Neuronal stem cell (in vitro differentiated cells): ENCODE measurements around the gene PDGFRA.

Experiments used
- DNase-seq: peaks from one replicate; pipeline ENCODE4 v3.0.0-alpha.2; 2013; ENCODE audit warnings: low spot score
- H2AFZ ChIP-seq: one replicate; pipeline ENCODE4 v1.6.1; 2013; ENCODE audit warnings: mild to moderate bottlenecking, low read length, inconsistent platforms
- H2AK5ac ChIP-seq: 2 replicates; pipeline ENCODE4 v1.6.1; 2013; ENCODE audit warnings: low read depth, mild to moderate bottlenecking, inconsistent platforms, low read length, moderate library complexity, mixed read lengths
- H2BK120ac ChIP-seq: 2 replicates; pipeline ENCODE4 v1.6.1; 2013; ENCODE audit warnings: low read depth, mild to moderate bottlenecking, inconsistent platforms, low read length, moderate library complexity, mixed read lengths
- H2BK12ac ChIP-seq: one replicate; pipeline ENCODE4 v1.6.1; 2013; ENCODE audit warnings: low read length, inconsistent platforms
- H2BK15ac ChIP-seq: 2 replicates; pipeline ENCODE4 v1.6.1; 2013; ENCODE audit warnings: mild to moderate bottlenecking, low read length, inconsistent platforms, mixed read lengths
- H2BK5ac ChIP-seq: one replicate; pipeline ENCODE4 v1.6.1; 2013; ENCODE audit warnings: inconsistent platforms, mild to moderate bottlenecking, low read length, moderate library complexity
- H3K14ac ChIP-seq: one replicate; pipeline ENCODE4 v1.6.1; 2013; ENCODE audit warnings: low read length, inconsistent platforms
- H3K18ac ChIP-seq: 2 replicates; pipeline ENCODE4 v1.6.1; 2013; ENCODE audit warnings: low read length, inconsistent platforms
- H3K23ac ChIP-seq: 2 replicates; pipeline ENCODE4 v1.6.1; 2013; ENCODE audit warnings: low read depth, mild to moderate bottlenecking, mixed read lengths, low read length, inconsistent platforms; ENCODE audit not compliant: poor library complexity
- H3K27ac ChIP-seq: replicated peaks from 3 replicates; pipeline ENCODE4 v1.5.1; 2013; ENCODE audit warnings: low read length, inconsistent platforms
- H3K27me3 ChIP-seq, 3 experiments: 2 replicates each; pipeline ENCODE4 v1.6.1; 2013; ENCODE audit warnings: low read length in 3 of 3, mild to moderate bottlenecking in 2 of 3, inconsistent platforms in 1 of 3, low read depth in 1 of 3, mixed read lengths in 1 of 3, moderate library complexity in 1 of 3; ENCODE audit not compliant: control insufficient read depth in 3 of 3, insufficient read depth in 3 of 3
- H3K36me3 ChIP-seq, 2 donors: replicated peaks in 1 of 2; 2 replicates each; pipeline ENCODE4 v1.6.1; 2013; ENCODE audit warnings: low read length in 2 of 2; ENCODE audit not compliant: control insufficient read depth in 2 of 2, insufficient read depth in 2 of 2
- H3K4ac ChIP-seq: 2 replicates; pipeline ENCODE4 v1.6.1; 2013; ENCODE audit warnings: inconsistent platforms, mild to moderate bottlenecking, low read length, moderate library complexity
- H3K4me1 ChIP-seq, 2 donors: 1 replicate in 1 of 2; 2 replicates in 1 of 2; pipeline ENCODE4 v1.6.1; 2013; ENCODE audit warnings: low read length in 2 of 2, low read depth in 1 of 2; ENCODE audit not compliant: control insufficient read depth in 2 of 2, insufficient read depth in 1 of 2
- H3K4me2 ChIP-seq: one replicate; pipeline ENCODE4 v1.6.1; 2013; ENCODE audit warnings: mild to moderate bottlenecking, low read length, inconsistent platforms; ENCODE audit not compliant: insufficient read depth, poor library complexity, severe bottlenecking
- H3K4me3 ChIP-seq, 2 donors: 2 replicates each; pipeline ENCODE4 v1.5.1; 2013; ENCODE audit warnings: low read length in 2 of 2, mild to moderate bottlenecking in 2 of 2, inconsistent platforms in 1 of 2, moderate library complexity in 1 of 2
- H3K79me1 ChIP-seq: one replicate; pipeline ENCODE4 v1.6.1; 2013; ENCODE audit warnings: low read depth, mild to moderate bottlenecking, inconsistent platforms, low read length, moderate library complexity
- H3K9ac ChIP-seq: one replicate; pipeline ENCODE4 v1.6.1; 2013; ENCODE audit warnings: mild to moderate bottlenecking, low read depth, low read length, inconsistent platforms; ENCODE audit not compliant: poor library complexity
- H3K9me3 ChIP-seq, 2 donors: replicated peaks in 1 of 2; 2 replicates each; pipeline versions ENCODE3 to v1.6.1; 2013; ENCODE audit warnings: low read length in 2 of 2, mild to moderate bottlenecking in 2 of 2, inconsistent platforms in 1 of 2, low read depth in 1 of 2, mixed read lengths in 1 of 2, moderate library complexity in 1 of 2; ENCODE audit not compliant: control insufficient read depth in 2 of 2, insufficient read depth in 1 of 2
- H4K8ac ChIP-seq: one replicate; pipeline ENCODE4 v1.6.1; 2013; ENCODE audit warnings: low read depth, mild to moderate bottlenecking, inconsistent platforms, low read length, moderate library complexity
- H4K91ac ChIP-seq: one replicate; pipeline ENCODE4 v1.6.1; 2013; ENCODE audit warnings: low read length, low read depth, mild to moderate bottlenecking, inconsistent platforms; ENCODE audit not compliant: poor library complexity
- WGBS, 2 donors: extraction: QIAGEN DNeasy Blood & Tissue Kit; methylation state at CpG; one replicate each; pipeline ENCODE4 v1.1.7; 2013; ENCODE audit warnings: missing lambda C conversion rate in 2 of 2, mixed read lengths in 1 of 2; ENCODE audit not compliant: insufficient read length in 2 of 2, insufficient replicate concordance in 1 of 2; ENCODE audit errors: extremely low coverage in 2 of 2; 5-methylcytosine and 5-hydroxymethylcytosine counted together

Gene PDGFRA

GRCh38 chr4:54274795-54275665 is 45.9 kb downstream of the PDGFRA start:
- no peak overlapping the region for H3K4ac ChIP-seq
- no peaks in the 10 kb centered on the region for H3K79me1 ChIP-seq
- no peak overlapping the region for H3K4me3 ChIP-seq
- peaks cover 2 to 4% of the 10 kb centered on the region in 2 donors for H3K4me1 ChIP-seq
- H3K18ac ChIP-seq = no peak overlapping the region
- no peak for DNase-seq
- H2BK12ac ChIP-seq = no peak overlapping the region
- no peak overlapping the region for H2AFZ ChIP-seq
- H3K27ac ChIP-seq = no peak overlapping the region
- no peak overlapping the region for H4K8ac ChIP-seq
- H2BK120ac ChIP-seq = no peak overlapping the region
- no CpG with 5 or more reads among the region's 3 CpGs for WGBS, 2 donors
- no peak overlapping the region for H2BK5ac ChIP-seq
- H3K23ac ChIP-seq = no peak overlapping the region
- no peak overlapping the region for H2BK15ac ChIP-seq
- no peak overlapping the region for H3K9ac ChIP-seq
- no peak overlapping the region for H3K14ac ChIP-seq
- H3K27me3 ChIP-seq = peaks cover 0 to 23% (median 0%) of the 10 kb centered on the region in 3 experiments
- no peak overlapping the region for H2AK5ac ChIP-seq
- no peaks in the 10 kb centered on the region for H3K9me3 ChIP-seq
- H3K4me2 ChIP-seq = no peak overlapping the region
- H3K36me3 ChIP-seq = peaks cover 0 to 1% of the 10 kb centered on the region in 2 donors
- H4K91ac ChIP-seq = no peak overlapping the region

- Histone ChIP-seq H3K14ac (no peak overlapping the region), H3K4me2 (peak overlapping the region; percentile 34), H3K27ac (no peak overlapping the region), H3K4me3 (no peak overlapping the region), H3K4me1 (peaks cover 2 to 4% of the 10 kb centered on the region in 2 donors), H2BK5ac (no peak overlapping the region), H2AFZ (peak overlapping the region; percentile 60), H3K36me3 (peaks cover 0 to 1% of the 10 kb centered on the region in 2 donors), H3K9me3 (no peaks in the 10 kb centered on the region), H3K4ac (no peak overlapping the region), H3K9ac (no peak overlapping the region), H3K23ac (no peak overlapping the region), H2BK120ac (no peak overlapping the region), H2AK5ac (no peak overlapping the region), H3K27me3 (peaks cover 0 to 23% (median 0%) of the 10 kb centered on the region in 3 experiments), H2BK12ac (no peak overlapping the region), H3K79me1 (no peaks in the 10 kb centered on the region), H3K18ac (no peak overlapping the region), H4K91ac (no peak overlapping the region), H2BK15ac (no peak overlapping the region), H4K8ac (no peak overlapping the region)
- no CpG with 5 or more reads among the region's 20 CpGs for WGBS, 2 donors
- DNase-seq = no peak
Measured at GRCh38 chr4:54276641-54277430, 47.7 kb downstream of the PDGFRA start.

GRCh38 chr4:54277691-54278090 is 48.6 kb downstream of the PDGFRA start:
- no peak overlapping the region for H2AFZ ChIP-seq
- H3K18ac ChIP-seq = no peak overlapping the region
- H3K9ac ChIP-seq = no peak overlapping the region
- no peak overlapping the region for H3K4me3 ChIP-seq
- no peak overlapping the region for H2BK12ac ChIP-seq
- no peak overlapping the region for H2AK5ac ChIP-seq
- H2BK5ac ChIP-seq = no peak overlapping the region
- H3K27ac ChIP-seq = no peak overlapping the region
- H3K4me2 ChIP-seq = no peak overlapping the region
- no peak overlapping the region for H4K91ac ChIP-seq
- no peak overlapping the region for H2BK15ac ChIP-seq
- peaks cover 0 to 23% (median 0%) of the 10 kb centered on the region in 3 experiments for H3K27me3 ChIP-seq
- H3K14ac ChIP-seq = no peak overlapping the region
- DNase-seq = no peak
- WGBS, 2 donors = no CpG with 5 or more reads among the region's 1 CpG
- H3K23ac ChIP-seq = no peak overlapping the region
- H3K79me1 ChIP-seq = no peaks in the 10 kb centered on the region
- H3K4ac ChIP-seq = no peak overlapping the region
- H3K4me1 ChIP-seq = peaks cover 2 to 4% of the 10 kb centered on the region in 2 donors
- peaks cover 0 to under 1% of the 10 kb centered on the region in 2 donors for H3K9me3 ChIP-seq
- no peaks in the 10 kb centered on the region for H3K36me3 ChIP-seq
- no peak overlapping the region for H4K8ac ChIP-seq
- H2BK120ac ChIP-seq = no peak overlapping the region

- peaks cover 0 to 23% (median 0%) of the 10 kb centered on the region in 3 experiments for H3K27me3 ChIP-seq
- no peaks in the 10 kb centered on the region for H3K36me3 ChIP-seq
- no peak overlapping the region for H3K23ac ChIP-seq
- no peak overlapping the region for H3K27ac ChIP-seq
- no peak overlapping the region for H2BK120ac ChIP-seq
- no peak overlapping the region for H3K4me2 ChIP-seq
- no peak overlapping the region for H3K9ac ChIP-seq
- no peak overlapping the region for H3K14ac ChIP-seq
- H2BK15ac ChIP-seq = no peak overlapping the region
- H2AK5ac ChIP-seq = no peak overlapping the region
- no peak overlapping the region for H4K8ac ChIP-seq
- H2BK12ac ChIP-seq = no peak overlapping the region
- DNase-seq = no peak
- WGBS, 2 donors = no CpG with 5 or more reads among the region's 2 CpGs
- no peak overlapping the region for H4K91ac ChIP-seq
- H2BK5ac ChIP-seq = no peak overlapping the region
- H3K18ac ChIP-seq = no peak overlapping the region
- H2AFZ ChIP-seq = no peak overlapping the region
- peaks cover 2 to 4% of the 10 kb centered on the region in 2 donors for H3K4me1 ChIP-seq
- no peak overlapping the region for H3K4ac ChIP-seq
- no peaks in the 10 kb centered on the region for H3K79me1 ChIP-seq
- peaks cover 0 to 1% of the 10 kb centered on the region in 2 donors for H3K9me3 ChIP-seq
- no peak overlapping the region for H3K4me3 ChIP-seq
Measured at GRCh38 chr4:54278216-54278615, 49.1 kb downstream of the PDGFRA start.
